ENCODE measurements around the gene SMARCB1.
"Not testable (repeated sequence)": the region's sequence is repeated elsewhere in the genome, so short reads cannot be mapped to it uniquely, and the experiment has no call there.

Gene SMARCB1

GRCh38 chr22:23846081-23846469, 59.3 kb downstream of the SMARCB1 start:
- DNase-seq (ENCODE audit: low read depth), result no peak

GRCh38 chr22:23847310-23847920, 60.6 kb downstream of the SMARCB1 start:
- no peak for DNase-seq (ENCODE audit: low read depth)

GRCh38 chr22:23847991-23848864, 61.5 kb downstream of the SMARCB1 start:
- DNase-seq (ENCODE audit: low read depth), result no peak

- DNase-seq (ENCODE audit: low read depth), result peak; percentile 77
These were observed 62.5 kb downstream of the SMARCB1 start for GRCh38 chr22:23849009-23850006.

- DNase-seq (ENCODE audit: low read depth), result no peak
These were observed 63.4 kb downstream of the SMARCB1 start for GRCh38 chr22:23850136-23850611.

GRCh38 chr22:23856721-23857605, 70.2 kb downstream of the SMARCB1 start:
- peak; percentile 76 for DNase-seq (ENCODE audit: low read depth)

- DNase-seq (ENCODE audit: low read depth), result peak; percentile 98
These were observed 71.1 kb downstream of the SMARCB1 start, which contains the start of gene SLC2A11 for GRCh38 chr22:23857606-23858483. Gene SLC2A11 (plus strand): TSS chr22:23857875. CDS start chr22:23858000, 125 bp downstream.

- DNase-seq (ENCODE audit: low read depth), result no peak
These were observed 71.7 kb downstream of the SMARCB1 start for GRCh38 chr22:23858484-23858815.

GRCh38 chr22:23859201-23859600, 72.4 kb downstream of the SMARCB1 start:
- no peak for DNase-seq (ENCODE audit: low read depth)

GRCh38 chr22:23860187-23860586, 73.4 kb downstream of the SMARCB1 start:
- DNase-seq (ENCODE audit: low read depth), result not testable (repeated sequence)

GRCh38 chr22:23862103-23862502, 75.3 kb downstream of the SMARCB1 start:
- DNase-seq (ENCODE audit: low read depth), result peak; percentile 54

GRCh38 chr22:23864499-23865154, 77.9 kb downstream of the SMARCB1 start:
- not testable (repeated sequence) for DNase-seq (ENCODE audit: low read depth)

- DNase-seq (ENCODE audit: low read depth), result no peak
These were observed 81.8 kb downstream of the SMARCB1 start for GRCh38 chr22:23868580-23868979.

GRCh38 chr22:23874871-23875270, 88.1 kb downstream of the SMARCB1 start:
- no peak for DNase-seq (ENCODE audit: low read depth)

GRCh38 chr22:23875801-23876200, 89.0 kb downstream of the SMARCB1 start:
- no peak for DNase-seq (ENCODE audit: low read depth)

- no peak for DNase-seq (ENCODE audit: low read depth)
These were observed 90.8 kb downstream of the SMARCB1 start for GRCh38 chr22:23877566-23877965.

- no peak for DNase-seq (ENCODE audit: low read depth)
These were observed 91.5 kb downstream of the SMARCB1 start for GRCh38 chr22:23878219-23878618.

- no peak for DNase-seq (ENCODE audit: low read depth)
These were observed 95.6 kb downstream of the SMARCB1 start for GRCh38 chr22:23882370-23882769.

GRCh38 chr22:23883658-23884057, 96.9 kb downstream of the SMARCB1 start:
- no peak for DNase-seq (ENCODE audit: low read depth)

Data from EH (cell line).